CD8-positive, alpha-beta memory T cell (primary cell): ENCODE data around the gene FASN. TPM values are rescaled to one million over a fixed set of nuclear protein-coding genes. Genes with fewer than 3 reads are reported as not detected.

ENCODE experiments used
- CTCF ChIA-PET: fragments of 350-600 bp; sonication (Branson Sonifier 250); formaldehyde crosslinking; loops from one replicate; lab custom pipeline; 2021; ENCODE audit warnings: antibody characterized with exemption; lab: Charles Lee
- POLR2A ChIA-PET: fragments of 350-600 bp; sonication (Branson Sonifier 250); formaldehyde crosslinking; loops from one replicate; lab custom pipeline; 2021; ENCODE audit warnings: antibody characterized with exemption; lab: Charles Lee
- DNase-seq, 5 donors: peaks; one replicate each; pipeline versions ENCODE4 v3.0.0 to v3.0.0-alpha.2; 2020 to 2022; ENCODE audit warnings: mixed read lengths in 1 of 5
- H3K27ac ChIP-seq: one replicate; pipeline ENCODE4 v1.7.0; 2013; ENCODE audit warnings: low read depth, mild to moderate bottlenecking, low read length, moderate library complexity
- H3K27me3 ChIP-seq: 2 replicates; pipeline ENCODE4 v1.7.0; 2013; ENCODE audit warnings: low read length, mild to moderate bottlenecking; ENCODE audit not compliant: insufficient read depth, poor library complexity, severe bottlenecking
- H3K36me3 ChIP-seq: 2 replicates; pipeline ENCODE4 v1.7.0; 2013; ENCODE audit warnings: mild to moderate bottlenecking, low read length, moderate library complexity; ENCODE audit not compliant: insufficient read depth
- H3K4me1 ChIP-seq: 2 replicates; pipeline ENCODE4 v1.7.0; 2013; ENCODE audit warnings: mild to moderate bottlenecking, low read length, moderate library complexity; ENCODE audit not compliant: insufficient read depth
- H3K4me3 ChIP-seq: 2 replicates; pipeline ENCODE4 v1.7.0; 2013; ENCODE audit warnings: mild to moderate bottlenecking, low read length
- H3K9me3 ChIP-seq: 2 replicates; pipeline ENCODE4 v1.7.0; 2013; ENCODE audit warnings: mild to moderate bottlenecking, low read length
- H3K27ac Mint-ChIP-seq, 8 donors: one replicate each; pipeline ENCODE4 v1.8.0; 2020 to 2021; ENCODE audit warnings: mixed read lengths in 8 of 8, mild to moderate bottlenecking in 6 of 8, inconsistent platforms in 3 of 8, moderate library complexity in 3 of 8
- H3K27me3 Mint-ChIP-seq, 2 donors: one replicate each; pipeline ENCODE4 v1.8.0; 2020 to 2021; ENCODE audit warnings: mixed read lengths in 2 of 2, mild to moderate bottlenecking in 1 of 2, moderate library complexity in 1 of 2
- H3K36me3 Mint-ChIP-seq, 3 donors: one replicate each; pipeline ENCODE4 v1.8.0; 2020 to 2021; ENCODE audit warnings: mixed read lengths in 3 of 3, inconsistent platforms in 1 of 3, mild to moderate bottlenecking in 1 of 3
- H3K4me1 Mint-ChIP-seq, 3 donors: one replicate each; pipeline ENCODE4 v1.8.0; 2020 to 2021; ENCODE audit warnings: mixed read lengths in 3 of 3, inconsistent platforms in 1 of 3, mild to moderate bottlenecking in 1 of 3
- H3K4me3 Mint-ChIP-seq, 7 donors: one replicate each; pipeline ENCODE4 v1.8.0; 2020 to 2021; ENCODE audit warnings: mixed read lengths in 7 of 7, mild to moderate bottlenecking in 6 of 7, moderate library complexity in 4 of 7, inconsistent platforms in 2 of 7
- H3K9me3 Mint-ChIP-seq, 5 donors: one replicate each; pipeline ENCODE4 v1.8.0; 2020 to 2022; ENCODE audit warnings: mixed read lengths in 5 of 5, mild to moderate bottlenecking in 3 of 5, moderate library complexity in 2 of 5, inconsistent platforms in 1 of 5
- polyA plus RNA-seq: library from polyadenylated mRNA; unstranded; fragments of 300-500 nt; fragmentation: Illumina TruSeq; gene quantifications from one replicate; pipeline ENCODE4 v1.2.3, GENCODE V29; 2021
- total RNA-seq, 2 experiments: library from RNA; stranded (reverse); gene quantifications; one replicate each; pipeline ENCODE4 v1.2.3, GENCODE V29; 2021

Gene FASN
- total and polyA plus RNA-seq, 3 experiments from 2014 or later, result 2.7 to 259 (median 251) TPM

GRCh38 chr17:82097919-82098168, 192 bp downstream of the FASN start:
- Histone ChIP-seq H3K27ac (peak overlapping the region; percentile 67), H3K4me1 (peaks cover 14% of the 10 kb centered on the region), H3K9me3 (no peaks in the 10 kb centered on the region), H3K36me3 (no peaks in the 10 kb centered on the region), H3K27me3 (no peaks in the 10 kb centered on the region), H3K4me3 (peak overlapping the region; percentile 54)
- CTCF ChIA-PET, result interaction anchor here (1.4 kb wide), 1 partner anchor 9 kb away, joined by 3 read pairs; no protein-coding TSS in a partner anchor
- POLR2A ChIA-PET, result interaction anchor here (0.6 to 2.2 kb wide), 8 partner anchors 9 to 228 kb away, joined by 3 to 15 read pairs (median 6); partner anchors contain the start of genes CENPX, DCXR and LRRC45
- Mint-ChIP-seq H3K9me3 (no peaks in the 10 kb centered on the region), H3K27ac (peak overlapping the region in 1 of 8 donors; percentile 66), H3K4me3 (peak overlapping the region; percentile 32 to 88 (median 65)), H3K4me1 (peaks cover 0 to 14% (median 6%) of the 10 kb centered on the region in 3 donors), H3K36me3 (peaks cover 0 to 11% (median 2%) of the 10 kb centered on the region in 3 donors), H3K27me3 (no peaks in the 10 kb centered on the region)
- no peak for DNase-seq

DNA sequence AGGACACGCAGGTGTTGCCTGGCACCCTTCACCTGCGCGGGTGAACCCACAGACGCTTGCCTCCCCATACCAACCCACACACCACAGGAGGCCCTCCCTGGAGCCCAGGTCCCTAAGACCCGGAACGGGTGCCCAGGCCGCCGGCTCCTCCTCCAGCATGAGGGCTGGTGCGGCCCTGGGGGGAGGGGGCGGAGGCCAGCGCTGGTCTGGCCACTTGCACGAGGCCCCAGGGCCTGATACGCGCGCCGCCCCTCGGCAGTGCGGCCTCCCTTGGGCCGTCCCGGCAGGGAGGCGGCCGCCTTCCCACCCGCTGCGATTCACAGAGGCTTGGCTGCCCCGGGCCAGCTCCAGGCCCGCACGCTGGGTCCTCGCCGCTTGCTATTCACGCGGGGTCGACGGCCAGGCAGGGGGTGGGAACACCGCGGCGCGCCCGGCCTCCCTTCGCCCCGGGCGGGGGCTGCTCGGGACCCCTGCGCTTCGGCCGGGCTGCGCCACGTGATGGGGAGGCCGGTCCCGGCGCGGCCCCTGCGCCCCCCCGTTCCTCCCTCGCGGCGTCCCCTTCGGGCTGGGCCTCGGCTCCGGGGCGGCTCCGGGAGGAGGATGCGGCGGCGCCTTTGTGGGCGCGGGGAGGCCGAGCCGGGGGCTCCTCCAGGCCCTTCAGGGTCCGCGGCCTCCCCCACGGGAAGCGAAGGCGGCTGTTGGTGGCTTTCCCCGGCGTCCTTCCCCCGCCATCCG, 685 bp downstream of the FASN start:
- peaks cover 0 to 11% (median 2%) of the 10 kb centered on the region in 3 donors for H3K36me3 Mint-ChIP-seq
- ChIA-PET POLR2A (interaction anchor here (0.6 to 2.2 kb wide), 9 partner anchors 9 to 227 kb away, joined by 3 to 15 read pairs (median 6); partner anchors contain the start of genes CENPX, DCXR and LRRC45), CTCF (interaction anchor here (1.4 kb wide), 1 partner anchor 10 kb away, joined by 3 read pairs; no protein-coding TSS in a partner anchor)
- peak overlapping the region; percentile 54 for H3K4me3 ChIP-seq
- H3K9me3 ChIP-seq, result no peaks in the 10 kb centered on the region
- H3K27me3 Mint-ChIP-seq, result no peaks in the 10 kb centered on the region
- H3K27me3 ChIP-seq, result no peaks in the 10 kb centered on the region
- peak in 1 of 5 donors; percentile 17 for DNase-seq
- H3K9me3 Mint-ChIP-seq, result no peaks in the 10 kb centered on the region
- peaks cover 0 to 14% (median 5%) of the 10 kb centered on the region in 3 donors for H3K4me1 Mint-ChIP-seq
- H3K4me3 Mint-ChIP-seq, result peak overlapping the region; percentile 26 to 88 (median 60)
- H3K27ac Mint-ChIP-seq, result peak overlapping the region in 2 of 8 donors; percentile 43 to 60
- no peaks in the 10 kb centered on the region for H3K36me3 ChIP-seq
- peak overlapping the region; percentile 67 for H3K27ac ChIP-seq
- H3K4me1 ChIP-seq, result peaks cover 14% of the 10 kb centered on the region

- Mint-ChIP-seq H3K36me3 (peaks cover 0 to 15% (median 2%) of the 10 kb centered on the region in 3 donors), H3K27ac (peak overlapping the region in 2 of 8 donors; percentile 43 to 60), H3K4me3 (peak overlapping the region; percentile 26 to 87 (median 60)), H3K27me3 (no peaks in the 10 kb centered on the region), H3K4me1 (peaks cover 0 to 14% (median 5%) of the 10 kb centered on the region in 3 donors), H3K9me3 (no peaks in the 10 kb centered on the region)
- Histone ChIP-seq H3K9me3 (no peaks in the 10 kb centered on the region), H3K27me3 (no peaks in the 10 kb centered on the region), H3K4me3 (peak overlapping the region; percentile 54), H3K4me1 (peaks cover 14% of the 10 kb centered on the region), H3K36me3 (no peaks in the 10 kb centered on the region), H3K27ac (peak overlapping the region; percentile 67)
- CTCF ChIA-PET, result no interaction called here
- no peak for DNase-seq
- POLR2A ChIA-PET, result interaction anchor here (0.6 to 2.2 kb wide), 3 partner anchors 30 to 121 kb away, joined by 4 to 15 read pairs (median 8); partner anchors contain the start of gene DCXR
These were observed 1.3 kb downstream of the FASN start for GRCh38 chr17:82096709-82097183.

GRCh38 chr17:82095777-82096708, 2.0 kb downstream of the FASN start:
- H3K9me3 Mint-ChIP-seq, result no peaks in the 10 kb centered on the region
- Histone ChIP-seq H3K27ac (peak overlapping the region; percentile 67), H3K9me3 (no peaks in the 10 kb centered on the region), H3K4me3 (no peak overlapping the region), H3K4me1 (peaks cover 14% of the 10 kb centered on the region), H3K27me3 (no peaks in the 10 kb centered on the region), H3K36me3 (no peaks in the 10 kb centered on the region)
- H3K27ac Mint-ChIP-seq, result peak overlapping the region in 1 of 8 donors; percentile 54
- no peak for DNase-seq
- ChIA-PET CTCF (no interaction called here), POLR2A (no interaction called here)
- peak overlapping the region in 5 of 7 donors; percentile 24 to 87 (median 62) for H3K4me3 Mint-ChIP-seq
- H3K4me1 Mint-ChIP-seq, result peaks cover 0 to 14% (median 5%) of the 10 kb centered on the region in 3 donors
- H3K27me3 Mint-ChIP-seq, result no peaks in the 10 kb centered on the region
- H3K36me3 Mint-ChIP-seq, result peaks cover 0 to 21% (median 2%) of the 10 kb centered on the region in 3 donors

- no peak overlapping the region for H3K27ac ChIP-seq
- ChIA-PET POLR2A (no interaction called here), CTCF (no interaction called here)
- H3K4me3 ChIP-seq, result no peak overlapping the region
- peaks cover 14% of the 10 kb centered on the region for H3K4me1 ChIP-seq
- Mint-ChIP-seq H3K27me3 (no peaks in the 10 kb centered on the region), H3K27ac (peak overlapping the region in 1 of 8 donors; percentile 50), H3K4me1 (peaks cover 0 to 11% (median 5%) of the 10 kb centered on the region in 3 donors), H3K36me3 (peaks cover 0 to 28% (median 2%) of the 10 kb centered on the region in 3 donors), H3K9me3 (no peaks in the 10 kb centered on the region), H3K4me3 (peak overlapping the region in 1 of 7 donors; percentile 40)
- DNase-seq, result peak in 1 of 5 donors; percentile 48
- H3K9me3 ChIP-seq, result no peaks in the 10 kb centered on the region
- no peaks in the 10 kb centered on the region for H3K36me3 ChIP-seq
- H3K27me3 ChIP-seq, result no peaks in the 10 kb centered on the region
These were observed 2.9 kb downstream of the FASN start for GRCh38 chr17:82094931-82095776.

- no peaks in the 10 kb centered on the region for H3K9me3 ChIP-seq
- H3K9me3 Mint-ChIP-seq, result no peaks in the 10 kb centered on the region
- H3K4me3 ChIP-seq, result no peak overlapping the region
- no peaks in the 10 kb centered on the region for H3K27me3 ChIP-seq
- DNase-seq, result peak in 1 of 5 donors; percentile 43
- no peak overlapping the region for H3K27ac Mint-ChIP-seq
- ChIA-PET CTCF (interaction anchor here (1.5 kb wide), 1 partner anchor 27 kb away, joined by 3 read pairs; no protein-coding TSS in a partner anchor), POLR2A (no interaction called here)
- no peak overlapping the region for H3K4me3 Mint-ChIP-seq
- H3K27me3 Mint-ChIP-seq, result no peaks in the 10 kb centered on the region
- H3K4me1 Mint-ChIP-seq, result peaks cover 0 to 3% (median 2%) of the 10 kb centered on the region in 3 donors
- H3K36me3 Mint-ChIP-seq, result peaks cover 0 to 44% (median 2%) of the 10 kb centered on the region in 3 donors
- peaks cover 7% of the 10 kb centered on the region for H3K4me1 ChIP-seq
- no peak overlapping the region for H3K27ac ChIP-seq
- no peaks in the 10 kb centered on the region for H3K36me3 ChIP-seq
These were observed 4.9 kb downstream of the FASN start for GRCh38 chr17:82092995-82093751.
